SJCRH30 (cell line): ENCODE measurements around the gene CACHD1. TPM values are rescaled to one million over a fixed set of nuclear protein-coding genes. Genes with fewer than 3 reads are reported as not detected.
"Not testable (repeated sequence)": the region's sequence is repeated elsewhere in the genome, so short reads cannot be mapped to it uniquely, and the experiment has no call there.

Experiments used
- DNase-seq, 2 experiments: peaks; one replicate each; pipeline ENCODE4 v3.0.0-alpha.2; 2015 to 2020
- H3K27ac ChIP-seq: fragments of 250-450 bp; sonication (Bioruptor Pico); 2 replicates; pipeline ENCODE4 v1.5.1; 2020; ENCODE audit warnings: mild to moderate bottlenecking, moderate library complexity
- H3K27me3 ChIP-seq: fragments of 250-450 bp; sonication (Bioruptor Pico); 2 replicates; pipeline ENCODE4 v1.5.1; 2020; ENCODE audit warnings: mild to moderate bottlenecking, moderate library complexity
- H3K36me3 ChIP-seq: fragments of 250-450 bp; sonication (Bioruptor Pico); 2 replicates; pipeline ENCODE4 v1.5.1; 2020; ENCODE audit warnings: mild to moderate bottlenecking, moderate library complexity
- H3K4me1 ChIP-seq: fragments of 250-450 bp; sonication (Bioruptor Pico); 2 replicates; pipeline ENCODE4 v1.5.1; 2020; ENCODE audit warnings: mild to moderate bottlenecking, moderate library complexity
- H3K4me3 ChIP-seq: fragments of 250-450 bp; sonication (Bioruptor Pico); 2 replicates; pipeline ENCODE4 v1.5.1; 2020; ENCODE audit warnings: mild to moderate bottlenecking, moderate library complexity
- H3K9me3 ChIP-seq: fragments of 250-450 bp; sonication (Bioruptor Pico); replicated peaks from 2 replicates; pipeline ENCODE4 v1.5.1; 2020; ENCODE audit warnings: mild to moderate bottlenecking, moderate library complexity
- total RNA-seq: library from RNA; depleted of rRNA; stranded (reverse); fragments of >200 nt; shearing (Covaris generic); gene quantifications from 2 replicates; pipeline ENCODE4 v1.2.3, GENCODE V29; 2014

The CACHD1 gene
- total RNA-seq, 1 experiment from 2014 or later: 12.1 TPM

GRCh38 chr1:64733581-64734286, 263.8 kb downstream of the CACHD1 start:
- no peak overlapping the region for H3K4me3 ChIP-seq
- no peaks in the 10 kb centered on the region for H3K9me3 ChIP-seq
- H3K27ac ChIP-seq: peak overlapping the region; percentile 24; the same call in 1 of the 2 replicates
- peak; percentile 66 to 74 for DNase-seq
- peaks cover 30% of the 10 kb centered on the region for H3K4me1 ChIP-seq
- no peaks in the 10 kb centered on the region for H3K36me3 ChIP-seq
- no peaks in the 10 kb centered on the region for H3K27me3 ChIP-seq

DNA sequence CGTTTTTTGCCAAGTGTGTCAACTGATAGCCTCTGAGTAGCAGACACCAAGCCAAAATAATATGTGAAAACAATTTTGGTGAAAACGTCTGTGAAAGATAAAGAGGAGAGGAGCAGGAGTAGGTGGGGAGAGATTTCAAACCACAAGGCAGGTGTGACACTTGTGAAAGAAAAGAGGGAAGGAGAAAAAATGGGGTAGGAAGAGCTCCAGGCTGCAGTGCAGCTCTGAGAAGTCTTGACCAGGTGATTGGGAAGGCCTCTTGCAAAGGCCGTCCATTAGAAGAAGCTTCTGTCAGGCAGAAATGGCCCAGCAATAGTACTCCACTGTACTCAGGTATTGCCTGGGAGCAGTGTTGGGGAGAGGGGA, 264.3 kb downstream of the CACHD1 start:
- peaks cover 30% of the 10 kb centered on the region for H3K4me1 ChIP-seq
- DNase-seq: no peak
- H3K9me3 ChIP-seq: no peaks in the 10 kb centered on the region
- H3K27ac ChIP-seq: peak overlapping the region; percentile 24; the same call in 1 of the 2 replicates
- no peaks in the 10 kb centered on the region for H3K27me3 ChIP-seq
- no peaks in the 10 kb centered on the region for H3K36me3 ChIP-seq
- no peak overlapping the region for H3K4me3 ChIP-seq

DNA sequence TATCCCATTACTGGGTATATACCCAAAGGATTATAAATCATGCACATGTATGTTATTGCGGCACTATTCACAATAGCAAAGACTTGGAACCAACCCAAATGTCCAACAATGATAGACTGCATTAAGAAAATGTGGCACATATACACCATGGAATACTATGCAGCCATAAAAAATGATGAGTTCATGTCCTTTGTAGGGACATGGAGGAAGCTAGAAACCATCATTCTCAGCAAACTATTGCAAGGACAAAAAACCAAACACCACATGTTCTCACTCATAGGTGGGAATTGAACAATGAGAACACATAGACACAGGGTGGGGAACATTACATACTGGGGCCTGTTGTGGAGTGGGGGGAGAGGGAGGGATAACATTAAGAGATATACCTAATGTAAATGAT, 270.8 kb downstream of the CACHD1 start:
- H3K27ac ChIP-seq, H3K4me3 ChIP-seq, H3K9me3 ChIP-seq, H3K36me3 ChIP-seq, H3K27me3 ChIP-seq, DNase-seq, H3K4me1 ChIP-seq: not testable (repeated sequence)
